Activated CD8-positive, alpha-beta memory T cell treated with anti-CD3 and anti-CD28 coated beads for 1 hour (primary cell): Measurements from ENCODE around the gene BCL11B.

Experiments
- DNase-seq, 2 donors: peaks; one replicate each; pipeline ENCODE4 v3.0.0-alpha.2; 2020; ENCODE audit warnings: low read depth in 1 of 2; ENCODE audit errors: extremely low read depth in 1 of 2

BCL11B gene

GRCh38 chr14:99256483-99256874 is 15.5 kb downstream of the BCL11B start:
- DNase-seq, result no peak

- DNase-seq, result no peak
Observed at GRCh38 chr14:99255621-99256482, 16.1 kb downstream of the BCL11B start.

GRCh38 chr14:99254328-99255009 is 17.5 kb downstream of the BCL11B start:
- DNase-seq, result no peak

GRCh38 chr14:99253890-99254289 is 18.1 kb downstream of the BCL11B start:
- no peak for DNase-seq

GRCh38 chr14:99252940-99253868 is 18.8 kb downstream of the BCL11B start:
- no peak for DNase-seq

- DNase-seq, result no peak
Observed at GRCh38 chr14:99252443-99252939, 19.5 kb downstream of the BCL11B start.

- no peak for DNase-seq
Observed at GRCh38 chr14:99251721-99252120, 20.3 kb downstream of the BCL11B start.

- no peak for DNase-seq
Observed at GRCh38 chr14:99250636-99251208, 21.3 kb downstream of the BCL11B start.

- no peak for DNase-seq
Observed at GRCh38 chr14:99249389-99249788, 22.6 kb downstream of the BCL11B start.

- DNase-seq, result no peak
Observed at GRCh38 chr14:99248761-99249171, 23.2 kb downstream of the BCL11B start.

- no peak for DNase-seq
Observed at GRCh38 chr14:99247772-99248171, 24.2 kb downstream of the BCL11B start.

GRCh38 chr14:99247101-99247729 is 24.8 kb downstream of the BCL11B start:
- DNase-seq, result no peak

GRCh38 chr14:99246536-99247097 is 25.4 kb downstream of the BCL11B start:
- DNase-seq, result no peak

- DNase-seq, result no peak
Observed at GRCh38 chr14:99245564-99246511, 26.2 kb downstream of the BCL11B start.

- no peak for DNase-seq
Observed at GRCh38 chr14:99244941-99245563, 26.9 kb downstream of the BCL11B start.

- DNase-seq, result no peak
Observed at GRCh38 chr14:99244367-99244901, 27.6 kb downstream of the BCL11B start.

- no peak for DNase-seq
Observed at GRCh38 chr14:99242816-99243721, 28.9 kb downstream of the BCL11B start.
